ENCODE measurements around the gene TLR1. TPM values are rescaled to one million over a fixed set of nuclear protein-coding genes. Genes with fewer than 3 reads are reported as not detected.
"Not testable (repeated sequence)": the region's sequence is repeated elsewhere in the genome, so short reads cannot be mapped to it uniquely, and the experiment has no call there.

TLR1 gene
- 25.4 TPM for total RNA-seq
- long read RNA-seq, partial matches to known transcripts, result 3 of 8 reads
- long read RNA-seq, other reads (novel, unspliced or antisense), result 4 of 8 reads

- DNase-seq (ENCODE audit: low spot score), result no peak
Measured at GRCh38 chr4:38804654-38805295, at the start of gene TLR1. TLR1 (minus strand) TSS chr4:38804791; CDS start chr4:38798831, 5,960 bp downstream.

- no peak for DNase-seq (ENCODE audit: low spot score)
Measured at GRCh38 chr4:38846015-38846414, 41.4 kb upstream of the TLR1 start.

GRCh38 chr4:38842994-38843393, 38.4 kb upstream of the TLR1 start:
- DNase-seq (ENCODE audit: low spot score), result no peak

- DNase-seq (ENCODE audit: low spot score), result no peak
Measured at GRCh38 chr4:38837849-38838248, 33.3 kb upstream of the TLR1 start.

- DNase-seq (ENCODE audit: low spot score), result no peak
Measured at GRCh38 chr4:38837334-38837733, 32.7 kb upstream of the TLR1 start.

- DNase-seq (ENCODE audit: low spot score), result no peak
Measured at GRCh38 chr4:38834570-38834969, 30.0 kb upstream of the TLR1 start.

- no peak for DNase-seq (ENCODE audit: low spot score)
Measured at GRCh38 chr4:38832624-38833528, 28.3 kb upstream of the TLR1 start.

GRCh38 chr4:38832206-38832605, 27.6 kb upstream of the TLR1 start:
- DNase-seq (ENCODE audit: low spot score), result no peak

GRCh38 chr4:38831653-38832052, 27.1 kb upstream of the TLR1 start:
- no peak for DNase-seq (ENCODE audit: low spot score)

- no peak for DNase-seq (ENCODE audit: low spot score)
Measured at GRCh38 chr4:38829237-38829636, 24.6 kb upstream of the TLR1 start.

GRCh38 chr4:38823766-38824165, 19.2 kb upstream of the TLR1 start:
- no peak for DNase-seq (ENCODE audit: low spot score)

GRCh38 chr4:38822748-38823303, 18.2 kb upstream of the TLR1 start:
- no peak for DNase-seq (ENCODE audit: low spot score)

GRCh38 chr4:38821739-38822138, 17.1 kb upstream of the TLR1 start:
- DNase-seq (ENCODE audit: low spot score), result no peak

- DNase-seq (ENCODE audit: low spot score), result no peak
Measured at GRCh38 chr4:38820329-38821061, 15.9 kb upstream of the TLR1 start.

GRCh38 chr4:38819569-38819968, 15.0 kb upstream of the TLR1 start:
- DNase-seq (ENCODE audit: low spot score), result no peak

- DNase-seq (ENCODE audit: low spot score), result no peak
Measured at GRCh38 chr4:38818441-38818976, 13.9 kb upstream of the TLR1 start.

- DNase-seq (ENCODE audit: low spot score), result no peak
Measured at GRCh38 chr4:38815885-38816782, 11.5 kb upstream of the TLR1 start.

- no peak for DNase-seq (ENCODE audit: low spot score)
Measured at GRCh38 chr4:38814386-38814785, 9.8 kb upstream of the TLR1 start.

GRCh38 chr4:38811297-38811696, 6.7 kb upstream of the TLR1 start:
- DNase-seq (ENCODE audit: low spot score), result no peak

GRCh38 chr4:38807462-38807861, 2.9 kb upstream of the TLR1 start:
- not testable (repeated sequence) for DNase-seq (ENCODE audit: low spot score)

Measured in mesenteric fat pad (tissue), 1 donor.